Measurements from ENCODE around the gene GALR1. TPM values are rescaled to one million over a fixed set of nuclear protein-coding genes. Genes with fewer than 3 reads are reported as not detected.
"Not testable (repeated sequence)": the region's sequence is repeated elsewhere in the genome, so short reads cannot be mapped to it uniquely, and the experiment has no call there.

GALR1 gene
- total and polyA plus RNA-seq, 11 donors, result under 0.01 to 0.08 (median 0.04) TPM; not detected in 6

DNA sequence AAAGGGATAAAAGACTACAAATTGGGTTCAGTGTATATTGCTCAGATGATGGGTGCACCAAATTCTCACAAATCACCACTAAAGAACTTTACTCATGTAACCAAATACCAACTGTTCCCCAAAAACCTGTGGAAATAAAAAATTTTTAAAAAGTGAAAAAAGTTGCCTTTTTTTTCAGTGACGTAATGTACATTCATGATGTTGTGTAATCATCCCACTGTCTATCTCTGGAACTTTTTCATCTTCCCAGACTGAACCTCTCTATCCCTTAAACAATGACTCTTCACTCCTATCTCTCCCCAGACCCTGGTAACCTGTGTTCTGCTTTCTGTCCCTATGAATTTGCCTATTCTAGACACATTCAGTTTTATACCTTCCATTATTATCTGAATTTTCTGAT is 19.0 kb upstream of the GALR1 start:
- DNase-seq (no peak), ATAC-seq (no peak)
- Histone ChIP-seq H3K36me3 (no peaks in the 10 kb centered on the region), H3K9me3 (peaks cover 0 to 6% (median 0%) of the 10 kb centered on the region in 12 donors), H3K27me3 (peaks cover 0 to 19% (median 3%) of the 10 kb centered on the region in 9 donors), H3K4me3 (no peak overlapping the region), H3K4me1 (no peaks in the 10 kb centered on the region), H3K27ac (no peak overlapping the region)
- TF ChIP-seq, protein P1, sequence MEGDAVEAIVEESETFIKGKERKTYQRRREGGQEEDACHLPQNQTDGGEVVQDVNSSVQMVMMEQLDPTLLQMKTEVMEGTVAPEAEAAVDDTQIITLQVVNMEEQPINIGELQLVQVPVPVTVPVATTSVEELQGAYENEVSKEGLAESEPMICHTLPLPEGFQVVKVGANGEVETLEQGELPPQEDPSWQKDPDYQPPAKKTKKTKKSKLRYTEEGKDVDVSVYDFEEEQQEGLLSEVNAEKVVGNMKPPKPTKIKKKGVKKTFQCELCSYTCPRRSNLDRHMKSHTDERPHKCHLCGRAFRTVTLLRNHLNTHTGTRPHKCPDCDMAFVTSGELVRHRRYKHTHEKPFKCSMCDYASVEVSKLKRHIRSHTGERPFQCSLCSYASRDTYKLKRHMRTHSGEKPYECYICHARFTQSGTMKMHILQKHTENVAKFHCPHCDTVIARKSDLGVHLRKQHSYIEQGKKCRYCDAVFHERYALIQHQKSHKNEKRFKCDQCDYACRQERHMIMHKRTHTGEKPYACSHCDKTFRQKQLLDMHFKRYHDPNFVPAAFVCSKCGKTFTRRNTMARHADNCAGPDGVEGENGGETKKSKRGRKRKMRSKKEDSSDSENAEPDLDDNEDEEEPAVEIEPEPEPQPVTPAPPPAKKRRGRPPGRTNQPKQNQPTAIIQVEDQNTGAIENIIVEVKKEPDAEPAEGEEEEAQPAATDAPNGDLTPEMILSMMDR (IDR thresholded peaks at IDR 0.05), result no peak
- TF ChIP-seq POLR2A (IDR thresholded peaks at IDR 0.05), result no peak
- intact Hi-C loops (cut with DNase I), result no loop called here
- 77 to 95% (median 84%) methylated on average over 1 of the region's 1 CpG for WGBS, 4 donors

DNA sequence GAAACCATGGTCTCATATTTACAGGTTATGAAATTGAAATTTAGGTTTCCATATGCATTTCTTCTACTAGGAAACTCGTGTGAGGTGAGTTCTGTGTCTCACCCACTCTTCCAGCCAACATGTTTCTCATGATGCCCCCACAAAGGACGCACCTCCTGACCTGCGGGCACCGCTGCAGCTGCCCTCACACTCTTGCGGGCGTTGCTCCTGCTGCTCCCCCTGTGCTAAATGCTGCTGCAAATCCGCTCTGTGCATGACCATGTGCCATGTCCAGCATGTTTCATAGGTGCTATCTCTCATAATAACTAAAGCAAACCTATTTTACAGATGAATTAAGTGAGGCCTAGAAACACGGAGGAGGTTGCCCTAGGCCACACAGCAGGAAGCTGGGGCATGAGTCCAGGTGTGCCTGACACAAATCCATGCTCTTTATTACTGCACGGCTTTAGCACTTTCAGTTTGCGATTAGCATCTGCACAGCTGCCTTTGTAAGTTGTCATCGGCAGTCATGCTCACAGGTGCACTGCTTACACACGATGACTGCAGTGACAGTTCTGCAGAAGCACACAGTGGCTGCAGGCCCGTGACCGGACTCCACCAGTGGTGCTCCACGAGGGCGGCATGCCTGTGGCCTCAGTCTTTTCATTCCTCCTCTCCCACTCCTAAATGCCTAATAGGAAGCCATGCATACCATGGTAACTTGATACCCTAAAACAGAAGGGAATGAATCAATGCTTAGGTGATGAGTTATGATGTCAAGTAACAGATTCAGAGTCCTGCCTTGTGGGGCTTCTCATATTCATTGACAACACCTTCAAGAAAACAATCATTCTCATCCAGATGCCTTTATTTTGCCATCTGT is 14.9 kb upstream of the GALR1 start:
- 70 to 85% (median 81%) methylated on average over 16 of the region's 16 CpGs for WGBS, 4 donors
- intact Hi-C loops (cut with DNase I), result no loop called here
- TF ChIP-seq, protein P1 (IDR thresholded peaks at IDR 0.05), result no peak
- no peak for TF ChIP-seq POLR2A (IDR thresholded peaks at IDR 0.05)

DNA sequence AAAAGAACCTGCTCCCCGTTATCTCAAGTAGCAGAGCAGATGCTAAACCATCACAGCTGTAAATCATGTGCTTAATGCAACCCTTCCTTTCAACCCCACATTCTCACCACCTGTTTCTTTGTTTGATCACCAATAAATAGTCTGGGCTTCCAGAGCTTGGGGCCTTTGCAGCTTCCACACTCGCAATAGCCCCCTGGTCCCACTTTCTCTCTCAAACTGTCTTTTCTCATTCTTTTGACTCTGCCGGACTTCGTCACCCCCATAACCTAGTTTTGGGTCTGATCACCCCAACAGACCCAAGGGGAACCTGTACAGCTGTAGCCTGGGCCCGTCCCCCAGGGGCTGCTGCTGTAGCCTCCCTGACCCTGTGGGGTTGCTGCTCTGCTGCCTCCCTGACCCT is 10.4 kb upstream of the GALR1 start:
- H3K27ac ChIP-seq; intact Hi-C loops (cut with DNase I); H3K4me1 ChIP-seq; H3K36me3 ChIP-seq; ATAC-seq; H3K4me3 ChIP-seq; H3K27me3 ChIP-seq; DNase-seq: not testable (repeated sequence)
- 88 to 92% (median 90%) methylated on average over 5 of the region's 5 CpGs for WGBS, 4 donors
- peaks cover 0 to 45% (median 24%) of the 10 kb centered on the region in 12 donors for H3K9me3 ChIP-seq

More for the DNA sequence above, 14.9 kb upstream of the GALR1 start:
- no peak for ATAC-seq
- no peak for DNase-seq
- H3K4me3 ChIP-seq, result no peak overlapping the region
- H3K27ac ChIP-seq, result no peak overlapping the region
- H3K27me3 ChIP-seq, result peaks cover 0 to 18% (median 3%) of the 10 kb centered on the region in 9 donors
- no peaks in the 10 kb centered on the region for H3K36me3 ChIP-seq
- peaks cover 0 to 28% (median 18%) of the 10 kb centered on the region in 12 donors for H3K9me3 ChIP-seq
- no peaks in the 10 kb centered on the region for H3K4me1 ChIP-seq

DNA sequence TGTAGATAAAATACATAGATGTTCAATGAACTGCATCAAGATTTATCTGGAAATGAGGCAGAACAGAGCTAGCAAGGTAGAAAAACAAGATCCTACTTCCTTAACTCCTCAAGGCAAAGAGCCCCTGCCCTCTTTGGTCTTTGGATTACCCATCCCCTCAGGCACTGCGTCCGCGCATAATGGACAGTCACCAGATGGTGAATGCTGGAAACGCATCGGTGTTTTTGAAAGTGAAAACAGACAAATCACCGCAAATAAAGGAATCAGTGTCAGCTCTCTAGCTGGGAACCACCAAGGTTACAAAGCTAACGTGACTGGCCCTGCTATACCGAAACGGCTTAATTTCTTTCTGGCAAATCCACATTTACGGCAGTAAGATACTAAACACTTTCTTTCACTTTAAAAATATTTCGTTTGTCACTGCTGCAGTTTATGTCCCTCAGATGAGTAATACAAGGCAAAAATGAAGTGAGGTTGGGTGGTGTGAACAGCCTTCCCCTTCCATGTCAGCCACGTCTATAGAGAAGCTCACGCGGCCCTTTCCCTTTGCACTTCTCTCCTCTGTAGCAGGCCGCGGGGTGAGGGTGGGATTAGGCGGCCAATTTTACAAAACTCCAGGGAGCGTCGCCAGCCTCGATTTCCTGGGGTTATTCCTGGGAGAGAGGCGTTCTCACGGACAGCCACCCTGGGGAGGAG is 627 bp upstream of the GALR1 start:
- ATAC-seq (no peak), DNase-seq (no peak)
- H3K9me3 ChIP-seq, result peaks cover 0 to 17% (median 0%) of the 10 kb centered on the region in 12 donors
- intact Hi-C loops (cut with DNase I), result no loop called here
- no peak overlapping the region for H3K27ac ChIP-seq
- peaks cover 23 to 83% (median 52%) of the 10 kb centered on the region in 9 donors for H3K27me3 ChIP-seq
- peak overlapping the region; percentile 14 to 56 (median 42) for H3K4me3 ChIP-seq
- H3K36me3 ChIP-seq, result no peaks in the 10 kb centered on the region
- TF ChIP-seq POLR2A (IDR thresholded peaks at IDR 0.05), result no peak
- WGBS, 4 donors, result 6 to 13% (median 9%) methylated on average over 18 to 22 of the region's 22 CpGs
- peaks cover 0 to 26% (median 5%) of the 10 kb centered on the region in 12 donors for H3K4me1 ChIP-seq

DNA sequence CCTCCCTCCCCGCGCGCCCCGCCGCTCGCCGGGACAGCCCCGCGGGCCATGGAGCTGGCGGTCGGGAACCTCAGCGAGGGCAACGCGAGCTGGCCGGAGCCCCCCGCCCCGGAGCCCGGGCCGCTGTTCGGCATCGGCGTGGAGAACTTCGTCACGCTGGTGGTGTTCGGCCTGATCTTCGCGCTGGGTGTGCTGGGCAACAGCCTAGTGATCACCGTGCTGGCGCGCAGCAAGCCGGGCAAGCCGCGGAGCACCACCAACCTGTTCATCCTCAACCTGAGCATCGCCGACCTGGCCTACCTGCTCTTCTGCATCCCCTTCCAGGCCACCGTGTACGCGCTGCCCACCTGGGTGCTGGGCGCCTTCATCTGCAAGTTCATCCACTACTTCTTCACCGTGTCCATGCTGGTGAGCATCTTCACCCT is 865 bp downstream of the GALR1 start:
- DNase-seq, result no peak
- Histone ChIP-seq H3K4me1 (peaks cover 0 to 26% (median 5%) of the 10 kb centered on the region in 12 donors), H3K27me3 (peaks cover 23 to 82% (median 58%) of the 10 kb centered on the region in 9 donors), H3K27ac (no peak overlapping the region), H3K4me3 (peak overlapping the region in 11 of 12 donors; percentile 14 to 56 (median 43)), H3K36me3 (no peaks in the 10 kb centered on the region), H3K9me3 (peaks cover 0 to 17% (median 0%) of the 10 kb centered on the region in 12 donors)
- ATAC-seq, result peak in 1 of 4 donors; percentile 27
- WGBS, 4 donors, result 0 to 5% (median 2%) methylated on average over 6 to 40 of the region's 40 CpGs
- intact Hi-C loops (cut with DNase I), result no loop called here
- TF ChIP-seq, protein P1 (IDR thresholded peaks at IDR 0.05), result no peak
- TF ChIP-seq POLR2A (IDR thresholded peaks at IDR 0.05), result no peak

Data from heart left ventricle (tissue), 16 donors.